Measurements from ENCODE around the gene ZNF839. TPM values are rescaled to one million over a fixed set of nuclear protein-coding genes. Genes with fewer than 3 reads are reported as not detected.
"Not testable (repeated sequence)": the region's sequence is repeated elsewhere in the genome, so short reads cannot be mapped to it uniquely, and the experiment has no call there.

The ZNF839 gene
- total RNA-seq, 1 donor from 2014 or later = 8.5 TPM

- no peak for ATAC-seq
- H3K4me1 ChIP-seq = peaks cover 4% of the 10 kb centered on the region
- DNase-seq = no peak
- H3K27me3 ChIP-seq (ENCODE audit: low read depth) = no peaks in the 10 kb centered on the region
- peaks cover 12% of the 10 kb centered on the region for H3K36me3 ChIP-seq
- H3K9me3 ChIP-seq = no peaks in the 10 kb centered on the region
- H3K4me3 ChIP-seq = no peak overlapping the region
- TF ChIP-seq CTCF (IDR thresholded peaks at IDR 0.05) = no peak
- intact Hi-C loops (cut with DNase I) = no loop called here
- H3K27ac ChIP-seq = no peak overlapping the region
Observed at GRCh38 chr14:102326583-102326982, 7.0 kb downstream of the ZNF839 start.

GRCh38 chr14:102329381-102329780 lies 9.8 kb downstream of the ZNF839 start:
- H3K27ac ChIP-seq; H3K4me3 ChIP-seq; H3K9me3 ChIP-seq; ATAC-seq; intact Hi-C loops (cut with DNase I); H3K27me3 ChIP-seq (ENCODE audit: low read depth); H3K4me1 ChIP-seq; DNase-seq: not testable (repeated sequence)
- peaks cover 19% of the 10 kb centered on the region for H3K36me3 ChIP-seq

- TF ChIP-seq CTCF (IDR thresholded peaks at IDR 0.05) = no peak
- Histone ChIP-seq H3K27ac (no peak overlapping the region), H3K36me3 (peaks cover 26% of the 10 kb centered on the region), H3K4me1 (no peaks in the 10 kb centered on the region), H3K9me3 (no peaks in the 10 kb centered on the region), H3K4me3 (no peak overlapping the region), H3K27me3 (ENCODE audit: low read depth) (no peaks in the 10 kb centered on the region)
- intact Hi-C loops (cut with DNase I) = no loop called here
- ATAC-seq (no peak), DNase-seq (no peak)
Observed at GRCh38 chr14:102330806-102331205, 11.3 kb downstream of the ZNF839 start.

- no peak overlapping the region for H3K4me3 ChIP-seq
- no peaks in the 10 kb centered on the region for H3K27me3 ChIP-seq (ENCODE audit: low read depth)
- H3K9me3 ChIP-seq = no peaks in the 10 kb centered on the region
- peaks cover 23% of the 10 kb centered on the region for H3K36me3 ChIP-seq
- no peak for DNase-seq
- TF ChIP-seq CTCF (IDR thresholded peaks at IDR 0.05) = no peak
- H3K4me1 ChIP-seq = no peaks in the 10 kb centered on the region
- H3K27ac ChIP-seq = no peak overlapping the region
- intact Hi-C loops (cut with DNase I) = no loop called here
- peak; percentile 49 to 53 for ATAC-seq
Observed at GRCh38 chr14:102333390-102333789, 13.8 kb downstream of the ZNF839 start.

- Histone ChIP-seq H3K27ac (no peak overlapping the region), H3K4me1 (no peaks in the 10 kb centered on the region), H3K36me3 (peaks cover 28% of the 10 kb centered on the region), H3K9me3 (no peaks in the 10 kb centered on the region), H3K4me3 (no peak overlapping the region), H3K27me3 (ENCODE audit: low read depth) (no peaks in the 10 kb centered on the region)
- no peak for TF ChIP-seq CTCF (IDR thresholded peaks at IDR 0.05)
- intact Hi-C loops (cut with DNase I) = no loop called here
- DNase-seq (no peak), ATAC-seq (peak; percentile 30 to 49)
Observed at GRCh38 chr14:102333795-102334705, 14.5 kb downstream of the ZNF839 start.

GRCh38 chr14:102335163-102335562 lies 15.6 kb downstream of the ZNF839 start:
- intact Hi-C loops (cut with DNase I) = no loop called here
- peaks cover 36% of the 10 kb centered on the region for H3K36me3 ChIP-seq
- H3K9me3 ChIP-seq = no peaks in the 10 kb centered on the region
- H3K27me3 ChIP-seq (ENCODE audit: low read depth) = no peaks in the 10 kb centered on the region
- no peaks in the 10 kb centered on the region for H3K4me1 ChIP-seq
- H3K4me3 ChIP-seq = no peak overlapping the region
- ATAC-seq (peak in 1 of 2 donors; percentile 36), DNase-seq (no peak)
- no peak for TF ChIP-seq CTCF (IDR thresholded peaks at IDR 0.05)
- no peak overlapping the region for H3K27ac ChIP-seq

Measured in lower lobe of right lung (tissue), 2 donors.